Neuronal stem cell (in vitro differentiated cells): ENCODE measurements around the gene CSF2.

Source experiments
- DNase-seq: peaks from one replicate; pipeline ENCODE4 v3.0.0-alpha.2; 2013; ENCODE audit warnings: low spot score
- H2AFZ ChIP-seq: one replicate; pipeline ENCODE4 v1.6.1; 2013; ENCODE audit warnings: mild to moderate bottlenecking, low read length, inconsistent platforms
- H2AK5ac ChIP-seq: 2 replicates; pipeline ENCODE4 v1.6.1; 2013; ENCODE audit warnings: low read depth, mild to moderate bottlenecking, inconsistent platforms, low read length, moderate library complexity, mixed read lengths
- H2BK120ac ChIP-seq: 2 replicates; pipeline ENCODE4 v1.6.1; 2013; ENCODE audit warnings: low read depth, mild to moderate bottlenecking, inconsistent platforms, low read length, moderate library complexity, mixed read lengths
- H2BK12ac ChIP-seq: one replicate; pipeline ENCODE4 v1.6.1; 2013; ENCODE audit warnings: low read length, inconsistent platforms
- H2BK15ac ChIP-seq: 2 replicates; pipeline ENCODE4 v1.6.1; 2013; ENCODE audit warnings: mild to moderate bottlenecking, low read length, inconsistent platforms, mixed read lengths
- H2BK5ac ChIP-seq: one replicate; pipeline ENCODE4 v1.6.1; 2013; ENCODE audit warnings: inconsistent platforms, mild to moderate bottlenecking, low read length, moderate library complexity
- H3K14ac ChIP-seq: one replicate; pipeline ENCODE4 v1.6.1; 2013; ENCODE audit warnings: low read length, inconsistent platforms
- H3K18ac ChIP-seq: 2 replicates; pipeline ENCODE4 v1.6.1; 2013; ENCODE audit warnings: low read length, inconsistent platforms
- H3K23ac ChIP-seq: 2 replicates; pipeline ENCODE4 v1.6.1; 2013; ENCODE audit warnings: low read depth, mild to moderate bottlenecking, mixed read lengths, low read length, inconsistent platforms; ENCODE audit not compliant: poor library complexity
- H3K27ac ChIP-seq: replicated peaks from 3 replicates; pipeline ENCODE4 v1.5.1; 2013; ENCODE audit warnings: low read length, inconsistent platforms
- H3K27me3 ChIP-seq, 3 experiments: 2 replicates each; pipeline ENCODE4 v1.6.1; 2013; ENCODE audit warnings: low read length in 3 of 3, mild to moderate bottlenecking in 2 of 3, inconsistent platforms in 1 of 3, low read depth in 1 of 3, mixed read lengths in 1 of 3, moderate library complexity in 1 of 3; ENCODE audit not compliant: control insufficient read depth in 3 of 3, insufficient read depth in 3 of 3
- H3K36me3 ChIP-seq, 2 donors: replicated peaks in 1 of 2; 2 replicates each; pipeline ENCODE4 v1.6.1; 2013; ENCODE audit warnings: low read length in 2 of 2; ENCODE audit not compliant: control insufficient read depth in 2 of 2, insufficient read depth in 2 of 2
- H3K4ac ChIP-seq: 2 replicates; pipeline ENCODE4 v1.6.1; 2013; ENCODE audit warnings: inconsistent platforms, mild to moderate bottlenecking, low read length, moderate library complexity
- H3K4me1 ChIP-seq, 2 donors: 1 replicate in 1 of 2; 2 replicates in 1 of 2; pipeline ENCODE4 v1.6.1; 2013; ENCODE audit warnings: low read length in 2 of 2, low read depth in 1 of 2; ENCODE audit not compliant: control insufficient read depth in 2 of 2, insufficient read depth in 1 of 2
- H3K4me2 ChIP-seq: one replicate; pipeline ENCODE4 v1.6.1; 2013; ENCODE audit warnings: mild to moderate bottlenecking, low read length, inconsistent platforms; ENCODE audit not compliant: insufficient read depth, poor library complexity, severe bottlenecking
- H3K4me3 ChIP-seq, 2 donors: 2 replicates each; pipeline ENCODE4 v1.5.1; 2013; ENCODE audit warnings: low read length in 2 of 2, mild to moderate bottlenecking in 2 of 2, inconsistent platforms in 1 of 2, moderate library complexity in 1 of 2
- H3K79me1 ChIP-seq: one replicate; pipeline ENCODE4 v1.6.1; 2013; ENCODE audit warnings: low read depth, mild to moderate bottlenecking, inconsistent platforms, low read length, moderate library complexity
- H3K9ac ChIP-seq: one replicate; pipeline ENCODE4 v1.6.1; 2013; ENCODE audit warnings: mild to moderate bottlenecking, low read depth, low read length, inconsistent platforms; ENCODE audit not compliant: poor library complexity
- H3K9me3 ChIP-seq, 2 donors: replicated peaks in 1 of 2; 2 replicates each; pipeline versions ENCODE3 to v1.6.1; 2013; ENCODE audit warnings: low read length in 2 of 2, mild to moderate bottlenecking in 2 of 2, inconsistent platforms in 1 of 2, low read depth in 1 of 2, mixed read lengths in 1 of 2, moderate library complexity in 1 of 2; ENCODE audit not compliant: control insufficient read depth in 2 of 2, insufficient read depth in 1 of 2
- H4K8ac ChIP-seq: one replicate; pipeline ENCODE4 v1.6.1; 2013; ENCODE audit warnings: low read depth, mild to moderate bottlenecking, inconsistent platforms, low read length, moderate library complexity
- H4K91ac ChIP-seq: one replicate; pipeline ENCODE4 v1.6.1; 2013; ENCODE audit warnings: low read length, low read depth, mild to moderate bottlenecking, inconsistent platforms; ENCODE audit not compliant: poor library complexity
- WGBS, 2 donors: extraction: QIAGEN DNeasy Blood & Tissue Kit; methylation state at CpG; one replicate each; pipeline ENCODE4 v1.1.7; 2013; ENCODE audit warnings: missing lambda C conversion rate in 2 of 2, mixed read lengths in 1 of 2; ENCODE audit not compliant: insufficient read length in 2 of 2, insufficient replicate concordance in 1 of 2; ENCODE audit errors: extremely low coverage in 2 of 2; 5-methylcytosine and 5-hydroxymethylcytosine counted together

The CSF2 gene

GRCh38 chr5:132086277-132086794, 12.7 kb downstream of the CSF2 start:
- no peaks in the 10 kb centered on the region for H3K36me3 ChIP-seq
- no peak overlapping the region for H3K4me3 ChIP-seq
- H3K4me2 ChIP-seq: no peak overlapping the region
- H2BK120ac ChIP-seq: no peak overlapping the region
- H2AFZ ChIP-seq: no peak overlapping the region
- H4K8ac ChIP-seq: no peak overlapping the region
- H3K4me1 ChIP-seq: no peaks in the 10 kb centered on the region
- no peak for DNase-seq
- no peak overlapping the region for H2BK5ac ChIP-seq
- H4K91ac ChIP-seq: no peak overlapping the region
- H3K4ac ChIP-seq: no peak overlapping the region
- no peaks in the 10 kb centered on the region for H3K79me1 ChIP-seq
- no peak overlapping the region for H3K23ac ChIP-seq
- H2BK12ac ChIP-seq: no peak overlapping the region
- H2AK5ac ChIP-seq: no peak overlapping the region
- no CpG with 5 or more reads among the region's 2 CpGs for WGBS, 2 donors
- no peak overlapping the region for H3K14ac ChIP-seq
- H3K18ac ChIP-seq: no peak overlapping the region
- no peak overlapping the region for H3K9ac ChIP-seq
- H3K27ac ChIP-seq: no peak overlapping the region
- no peaks in the 10 kb centered on the region for H3K9me3 ChIP-seq
- no peak overlapping the region for H2BK15ac ChIP-seq
- H3K27me3 ChIP-seq: no peaks in the 10 kb centered on the region

GRCh38 chr5:132087176-132087575, 13.6 kb downstream of the CSF2 start:
- Histone ChIP-seq H2BK15ac (no peak overlapping the region), H4K91ac (no peak overlapping the region), H2AK5ac (no peak overlapping the region), H3K4ac (no peak overlapping the region), H3K4me2 (no peak overlapping the region), H4K8ac (no peak overlapping the region), H3K14ac (no peak overlapping the region), H3K4me3 (no peak overlapping the region), H3K4me1 (no peaks in the 10 kb centered on the region), H3K36me3 (no peaks in the 10 kb centered on the region), H3K79me1 (no peaks in the 10 kb centered on the region), H2BK120ac (no peak overlapping the region), H3K9me3 (no peaks in the 10 kb centered on the region), H3K27ac (no peak overlapping the region), H3K18ac (no peak overlapping the region), H3K23ac (no peak overlapping the region), H2AFZ (no peak overlapping the region), H3K27me3 (no peaks in the 10 kb centered on the region), H2BK5ac (no peak overlapping the region), H2BK12ac (no peak overlapping the region), H3K9ac (no peak overlapping the region)
- no CpG with 5 or more reads among the region's 6 CpGs for WGBS, 2 donors
- no peak for DNase-seq

GRCh38 chr5:132087661-132088060, 14.1 kb downstream of the CSF2 start:
- Histone ChIP-seq H4K91ac (no peak overlapping the region), H2BK5ac (no peak overlapping the region), H3K4me3 (no peak overlapping the region), H3K27ac (no peak overlapping the region), H4K8ac (no peak overlapping the region), H3K9ac (no peak overlapping the region), H3K4me2 (no peak overlapping the region), H3K9me3 (no peaks in the 10 kb centered on the region), H3K27me3 (no peaks in the 10 kb centered on the region), H3K18ac (no peak overlapping the region), H2BK120ac (no peak overlapping the region), H3K79me1 (no peaks in the 10 kb centered on the region), H3K23ac (no peak overlapping the region), H2BK12ac (no peak overlapping the region), H2AK5ac (no peak overlapping the region), H2AFZ (no peak overlapping the region), H3K14ac (no peak overlapping the region), H2BK15ac (no peak overlapping the region), H3K36me3 (no peaks in the 10 kb centered on the region), H3K4me1 (no peaks in the 10 kb centered on the region), H3K4ac (no peak overlapping the region)
- WGBS, 2 donors: no CpG with 5 or more reads among the region's 8 CpGs
- no peak for DNase-seq

GRCh38 chr5:132089363-132089762, 15.8 kb downstream of the CSF2 start:
- Histone ChIP-seq H3K9me3 (no peaks in the 10 kb centered on the region), H3K27me3 (no peaks in the 10 kb centered on the region), H3K4me3 (no peak overlapping the region), H3K23ac (no peak overlapping the region), H3K4me1 (no peaks in the 10 kb centered on the region), H2BK120ac (no peak overlapping the region), H2AFZ (no peak overlapping the region), H2BK12ac (no peak overlapping the region), H2AK5ac (no peak overlapping the region), H3K14ac (no peak overlapping the region), H3K79me1 (no peaks in the 10 kb centered on the region), H3K36me3 (no peaks in the 10 kb centered on the region), H2BK15ac (no peak overlapping the region), H3K4ac (no peak overlapping the region), H3K27ac (no peak overlapping the region), H3K9ac (no peak overlapping the region), H2BK5ac (no peak overlapping the region), H3K4me2 (no peak overlapping the region), H4K91ac (no peak overlapping the region), H3K18ac (no peak overlapping the region), H4K8ac (no peak overlapping the region)
- no peak for DNase-seq
- no CpG with 5 or more reads among the region's 1 CpG for WGBS, 2 donors
